ENCODE data around the gene FGF18. TPM values are rescaled to one million over a fixed set of nuclear protein-coding genes. Genes with fewer than 3 reads are reported as not detected.
"Not testable (repeated sequence)": the region's sequence is repeated elsewhere in the genome, so short reads cannot be mapped to it uniquely, and the experiment has no call there.

Gene FGF18
- total RNA-seq, 1 experiment from 2014 or later = not detected

DNA sequence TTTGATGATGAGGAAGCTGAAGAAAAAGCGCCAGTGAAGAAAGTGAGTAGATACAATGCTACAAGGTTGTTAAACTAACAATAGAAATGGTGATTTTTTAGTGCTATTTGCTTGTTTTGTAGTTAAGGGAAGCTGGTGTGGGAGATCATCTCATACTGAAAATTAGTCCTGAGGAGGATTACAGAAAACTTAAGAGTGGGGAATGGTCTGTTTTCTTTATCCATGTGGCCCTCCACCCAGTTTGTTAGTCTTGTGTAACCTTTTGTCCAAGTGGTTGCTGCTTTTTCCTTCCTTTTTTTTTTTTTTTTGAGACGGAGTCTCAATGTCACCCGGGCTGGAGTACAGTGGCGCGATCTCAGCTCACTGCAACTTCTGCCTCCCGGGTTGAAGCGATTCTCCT, 19.3 kb upstream of the FGF18 start:
- no peak for DNase-seq (ENCODE audit: low spot score)

DNA sequence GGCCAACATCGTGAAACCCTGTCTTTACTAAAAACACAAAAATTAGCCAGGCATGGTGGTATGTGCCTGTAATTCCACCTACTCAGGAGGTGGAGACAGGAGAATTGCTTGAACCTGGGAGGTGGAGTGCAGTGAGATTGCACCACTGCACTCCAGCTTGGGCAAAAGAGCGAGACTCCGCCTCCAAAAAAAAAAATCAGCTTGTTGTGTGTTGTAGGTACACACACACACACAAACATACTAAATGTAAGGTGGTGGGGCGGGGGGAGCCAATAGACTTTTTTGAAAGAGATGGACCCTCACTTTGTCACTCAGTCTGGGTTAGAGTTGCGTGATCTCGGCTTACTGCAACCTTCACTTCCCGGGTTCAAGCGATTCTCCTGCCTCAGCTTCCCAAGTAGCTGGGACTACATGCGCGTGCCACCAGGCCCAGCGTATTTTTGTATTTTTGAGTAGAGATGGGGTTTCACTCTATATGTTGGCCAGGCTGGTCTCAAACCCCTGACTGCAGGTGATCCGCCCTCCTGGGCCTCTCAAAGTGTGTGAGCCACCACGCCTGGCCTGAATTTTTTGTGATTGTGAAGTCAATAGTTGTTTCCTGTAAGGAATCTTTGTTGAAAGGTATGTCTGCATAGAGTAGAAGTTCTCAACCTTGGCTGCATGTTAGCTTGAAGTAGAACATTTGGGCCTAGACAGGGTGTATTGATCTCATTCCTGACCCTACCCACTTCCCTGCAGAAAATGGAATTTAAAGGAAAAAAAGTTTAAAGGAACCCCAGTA, 18.1 kb upstream of the FGF18 start:
- DNase-seq (ENCODE audit: low spot score) = no peak

DNA sequence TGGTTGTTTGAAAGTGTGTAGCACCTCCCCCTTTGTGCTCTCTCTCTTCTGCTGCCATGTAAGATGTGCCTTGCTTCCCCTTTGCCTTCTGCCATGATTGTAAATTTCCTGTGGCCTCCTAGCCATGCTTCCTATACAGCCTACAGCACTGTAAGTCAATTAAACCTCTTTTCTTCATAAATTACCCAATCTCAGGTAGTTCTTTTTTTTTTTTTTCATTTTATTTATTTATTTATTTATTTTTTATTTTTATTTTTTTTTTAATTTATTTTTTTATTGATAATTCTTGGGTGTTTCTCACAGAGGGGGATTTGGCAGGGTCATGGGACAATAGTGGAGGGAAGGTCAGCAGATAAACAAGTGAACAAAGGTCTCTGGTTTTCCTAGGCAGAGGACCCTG, 16.7 kb upstream of the FGF18 start:
- not testable (repeated sequence) for DNase-seq (ENCODE audit: low spot score)

DNA sequence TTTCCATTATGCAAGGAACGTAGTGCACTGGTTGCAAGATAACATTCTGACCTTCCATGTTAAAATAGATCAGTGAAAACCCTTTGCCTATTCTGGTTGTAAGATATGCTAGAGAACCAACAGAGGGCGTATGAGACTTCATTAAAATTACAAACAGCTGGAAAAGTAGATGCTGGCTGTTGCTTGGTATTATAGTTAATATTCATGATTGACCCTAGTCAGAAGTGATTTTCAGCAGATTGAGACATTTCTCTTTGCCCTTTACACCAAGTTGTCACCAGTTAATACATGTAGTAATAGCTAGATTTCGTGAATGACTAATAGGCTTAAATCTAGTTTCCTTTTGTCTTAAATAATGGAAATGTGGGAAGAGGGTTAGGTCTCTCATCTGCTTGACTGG, 13.8 kb upstream of the FGF18 start:
- DNase-seq (ENCODE audit: low spot score) = peak; percentile 30

DNA sequence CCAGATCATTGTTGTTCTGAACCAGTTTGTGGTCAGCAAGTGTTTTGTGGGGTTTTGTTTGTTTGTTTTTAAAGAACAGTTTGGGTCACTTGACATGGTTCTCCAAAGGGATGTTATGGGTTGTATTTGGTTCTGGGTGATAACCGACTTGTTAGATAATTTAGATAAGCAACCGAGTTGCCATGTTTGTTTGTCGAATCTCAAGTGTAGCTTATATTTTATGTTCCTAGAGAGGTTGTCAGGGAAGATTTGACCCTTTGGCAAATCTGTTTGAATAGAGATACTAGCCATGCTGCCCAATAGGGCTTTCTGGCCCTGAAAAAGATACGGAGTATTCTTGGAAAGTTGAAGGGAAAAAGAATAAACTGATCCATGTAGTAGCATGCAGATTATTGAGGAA, 12.2 kb upstream of the FGF18 start:
- DNase-seq (ENCODE audit: low spot score) = no peak

DNA sequence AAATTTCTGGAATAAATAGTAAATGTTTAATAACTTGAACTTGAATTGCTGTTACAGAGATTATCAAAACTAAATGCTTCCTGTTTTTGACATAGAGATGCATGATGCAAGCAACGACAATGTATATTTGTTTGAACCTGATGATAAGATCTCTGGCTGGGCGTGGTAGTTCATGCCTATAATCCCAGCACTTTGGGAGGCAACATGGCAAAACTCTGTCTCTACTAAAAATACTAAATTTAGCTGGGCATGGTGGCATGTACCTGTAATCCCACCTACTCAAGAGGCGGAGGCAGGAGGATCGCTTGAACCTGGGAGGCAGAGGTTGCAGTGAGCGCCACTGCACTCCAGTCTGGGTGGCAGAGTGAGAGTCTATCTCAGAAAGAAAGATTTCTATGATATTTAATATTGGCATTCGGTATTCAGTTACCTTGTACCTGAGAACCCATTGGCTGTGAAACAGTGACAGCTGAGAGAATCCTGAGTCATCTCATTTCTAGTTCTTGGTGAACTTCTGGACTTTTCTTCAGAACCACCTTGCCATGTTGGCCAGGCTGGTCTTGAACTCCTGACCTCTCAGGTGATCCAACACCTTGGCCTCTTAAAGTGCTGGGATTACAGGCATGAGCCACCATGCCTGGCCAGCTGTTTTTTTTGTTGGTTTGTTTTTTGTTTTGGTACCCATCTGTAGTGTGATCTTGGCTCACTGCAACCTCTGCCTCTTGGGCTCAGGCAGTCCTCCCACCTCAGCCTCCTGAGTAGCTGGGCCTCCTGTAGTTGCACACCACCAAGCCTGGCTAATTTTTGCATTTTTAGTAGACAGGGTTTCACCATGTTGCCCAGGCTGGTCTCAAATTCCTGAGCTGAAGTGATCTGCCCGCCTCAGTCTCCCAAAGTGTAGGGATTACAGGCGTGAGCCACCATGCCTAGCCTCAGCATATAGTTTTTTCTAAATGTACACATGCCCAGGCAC, 10.0 kb upstream of the FGF18 start:
- DNase-seq (ENCODE audit: low spot score) = no peak

DNA sequence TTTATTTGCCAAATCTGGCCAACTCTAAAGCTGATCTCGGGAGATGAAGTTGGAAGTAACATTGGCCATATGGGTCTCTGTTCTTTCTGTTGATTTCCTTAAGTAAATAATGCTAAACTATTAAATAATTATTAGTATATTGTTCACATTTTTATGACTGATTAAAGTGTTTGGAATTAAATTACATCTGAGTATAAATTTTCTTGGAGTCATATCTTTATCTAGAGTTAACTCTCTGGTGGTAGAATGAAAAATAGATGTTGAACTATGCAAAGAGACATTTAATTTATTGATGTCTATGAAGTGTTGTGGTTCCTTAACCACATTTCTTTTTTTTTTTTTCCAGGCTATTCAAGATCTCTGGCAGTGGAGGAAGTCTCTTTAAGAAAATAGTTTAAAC, 9.3 kb upstream of the FGF18 start:
- DNase-seq (ENCODE audit: low spot score) = no peak

DNA sequence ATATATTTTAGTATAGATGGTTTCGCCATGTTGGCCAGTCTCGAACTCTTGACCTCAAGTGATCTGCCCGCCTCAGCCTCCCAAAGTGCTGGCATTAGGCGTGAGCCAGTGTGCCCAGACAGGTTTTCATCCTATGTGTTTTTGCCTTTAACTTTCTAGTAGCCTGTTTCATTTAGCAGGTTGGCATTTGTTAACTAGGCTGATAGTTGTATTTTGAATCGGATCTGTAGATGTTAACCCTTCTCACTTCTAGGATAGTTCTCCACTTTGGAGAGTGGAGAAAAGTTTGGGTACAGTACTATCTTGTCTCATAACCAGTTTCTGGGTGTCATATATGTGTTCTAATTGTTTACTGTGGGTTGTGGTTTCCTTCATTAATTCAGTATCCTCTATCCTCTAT, 7.3 kb upstream of the FGF18 start:
- no peak for DNase-seq (ENCODE audit: low spot score)

DNA sequence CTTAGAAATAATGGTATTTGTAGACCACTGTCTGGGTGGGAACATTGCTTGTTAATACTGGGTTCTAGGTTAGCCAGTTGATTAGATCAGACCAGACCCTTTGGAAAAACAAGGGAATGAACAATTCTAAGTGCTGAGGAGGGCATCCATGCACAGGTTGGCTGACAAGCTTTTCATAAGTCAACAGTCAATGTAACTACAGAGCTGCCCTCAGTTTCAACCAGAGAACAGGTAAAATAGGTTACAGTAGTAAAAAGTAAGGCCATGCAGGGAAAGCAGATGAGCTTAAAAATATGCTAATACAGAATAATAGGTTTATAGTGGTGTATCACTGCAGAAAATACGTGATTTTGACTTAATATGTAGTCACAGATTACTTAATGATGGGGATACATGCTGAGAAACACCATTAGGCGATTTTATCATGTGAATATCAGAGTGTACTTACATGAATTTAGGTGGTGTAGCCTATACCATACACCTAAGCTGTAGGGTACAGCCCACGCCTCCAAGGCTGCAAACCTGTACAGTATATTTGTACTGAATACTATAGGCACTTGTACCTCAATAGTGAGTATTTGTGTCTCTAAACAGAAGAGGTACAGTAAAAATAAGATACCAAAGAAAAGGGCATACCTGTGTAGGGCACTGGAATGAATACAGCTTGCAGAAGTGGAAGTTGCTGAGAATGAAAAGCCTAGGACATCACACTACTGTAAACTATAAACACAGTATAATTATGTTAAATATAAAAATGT, 6.1 kb upstream of the FGF18 start:
- DNase-seq (ENCODE audit: low spot score) = no peak

DNA sequence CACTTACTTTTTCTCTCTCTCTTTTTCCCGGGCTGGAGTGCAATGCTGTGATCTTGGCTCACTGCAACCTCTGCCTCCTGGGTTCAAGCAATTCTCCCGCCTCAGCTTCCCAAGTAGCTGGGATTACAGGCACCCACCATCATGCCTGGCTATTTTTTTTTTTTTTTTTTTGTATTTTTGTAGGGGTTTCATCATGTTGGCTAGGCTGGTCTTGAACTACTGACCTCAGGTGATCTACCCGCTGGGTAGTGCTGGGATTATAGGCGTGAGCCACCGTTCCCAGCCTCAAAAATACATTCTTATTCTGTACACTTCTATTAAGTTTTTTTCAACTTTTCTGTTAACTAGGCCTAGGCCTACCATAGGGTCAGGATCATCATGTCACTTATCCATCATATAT, 5.5 kb upstream of the FGF18 start:
- DNase-seq (ENCODE audit: low spot score) = not testable (repeated sequence)

DNA sequence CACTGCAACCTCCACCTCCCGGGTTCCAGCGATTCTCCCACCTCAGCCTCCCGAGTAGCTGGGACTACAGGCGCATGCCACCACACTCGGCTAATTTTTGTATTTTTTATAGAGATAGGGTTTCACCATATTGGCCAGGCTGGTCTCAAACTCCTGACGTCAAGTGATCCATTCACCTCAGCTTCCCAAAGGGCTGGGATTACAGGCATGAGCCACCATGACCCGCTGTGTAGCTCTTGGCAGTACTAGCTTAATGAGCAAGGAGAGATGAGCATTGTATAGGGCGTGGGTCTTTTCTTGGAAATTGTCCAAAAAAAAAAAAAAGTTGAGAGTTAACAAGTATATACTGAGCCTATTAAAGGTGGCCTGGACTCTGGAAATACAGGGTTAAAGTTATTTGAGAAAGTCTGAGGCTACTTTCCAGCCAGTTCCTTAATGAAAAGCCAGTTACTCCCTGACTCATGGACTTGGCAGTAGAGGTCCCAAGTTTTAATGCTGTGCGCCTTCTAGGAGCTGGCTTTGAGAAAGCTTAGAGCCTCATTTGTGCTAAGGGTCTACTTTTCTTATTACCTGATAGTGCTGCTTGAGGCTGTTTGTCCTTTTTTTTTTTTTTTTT, 4.2 kb upstream of the FGF18 start:
- DNase-seq (ENCODE audit: low spot score) = no peak

DNA sequence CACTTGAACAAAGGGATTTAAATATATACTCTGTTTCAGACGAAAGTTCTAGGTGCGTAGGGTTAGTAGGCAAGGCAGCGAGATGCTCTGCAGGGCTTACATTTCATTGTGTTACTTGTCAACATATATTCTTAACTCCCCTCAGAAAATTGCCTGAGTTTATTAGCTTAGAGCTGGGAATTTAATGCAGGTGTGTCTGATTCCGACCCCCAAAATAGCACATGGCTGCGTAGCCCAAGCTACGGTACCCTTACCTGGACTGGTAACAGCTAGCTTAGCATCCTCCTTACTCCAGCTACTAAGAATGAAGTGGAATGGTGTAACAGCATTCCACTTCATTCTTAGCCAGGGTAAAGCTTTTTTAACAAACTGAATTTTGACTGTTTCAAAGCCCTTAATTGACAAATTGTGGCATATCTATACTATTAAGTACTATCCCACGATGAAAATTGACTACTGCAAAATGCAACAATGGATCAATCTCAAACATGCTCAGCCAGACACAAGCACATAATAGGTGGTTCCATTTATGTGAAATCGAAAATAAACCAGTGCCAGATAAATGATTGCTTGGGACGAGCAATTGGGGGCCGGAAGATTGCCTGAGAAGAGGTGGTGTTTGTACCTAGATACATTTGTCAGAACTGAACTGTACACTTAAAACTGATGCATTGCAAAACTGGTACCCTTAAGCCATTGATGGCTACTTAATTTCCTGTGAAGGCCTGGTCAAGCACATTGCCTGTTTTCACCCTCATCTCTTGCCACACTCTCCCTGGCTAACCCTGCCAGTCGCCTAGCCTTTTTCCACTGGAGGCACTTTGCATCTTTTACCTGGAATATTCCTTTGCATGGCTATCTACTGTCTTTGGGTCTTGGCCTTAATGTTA, 3.0 kb upstream of the FGF18 start:
- DNase-seq (ENCODE audit: low spot score) = no peak

DNA sequence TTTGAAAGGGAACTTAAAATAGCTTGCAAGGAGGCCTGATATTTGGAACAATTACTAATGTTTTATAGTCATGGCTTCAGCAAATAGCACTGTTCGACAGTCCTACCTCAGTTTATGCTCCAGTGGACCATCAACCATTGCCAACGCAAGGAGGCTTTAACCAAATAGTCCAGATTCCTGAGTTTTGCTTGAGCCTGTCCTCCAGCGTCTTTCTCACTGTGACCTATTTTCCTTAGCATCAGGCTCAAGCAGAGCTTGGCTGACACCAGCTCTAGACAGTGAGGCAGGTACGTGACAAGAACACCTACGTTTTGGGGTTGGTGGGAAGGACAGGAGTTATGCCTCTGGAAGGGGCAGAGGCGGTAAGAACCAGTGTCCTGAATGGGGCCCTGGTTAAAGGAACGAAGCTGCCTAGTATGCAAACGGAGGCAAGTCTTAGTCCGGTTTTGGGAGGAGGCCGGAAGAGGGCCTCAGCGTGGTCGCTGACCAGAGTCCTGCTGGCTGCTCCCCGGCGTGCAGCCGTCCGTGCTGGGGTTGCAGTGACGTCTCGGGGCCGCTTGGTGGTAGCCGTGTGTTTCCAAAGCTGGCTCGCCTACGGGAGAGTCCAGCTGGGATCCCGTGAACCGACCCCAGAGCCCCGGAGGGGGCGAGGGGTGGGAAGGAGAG, 998 bp upstream of the FGF18 start:
- DNase-seq (ENCODE audit: low spot score) = peak; percentile 75

DNA sequence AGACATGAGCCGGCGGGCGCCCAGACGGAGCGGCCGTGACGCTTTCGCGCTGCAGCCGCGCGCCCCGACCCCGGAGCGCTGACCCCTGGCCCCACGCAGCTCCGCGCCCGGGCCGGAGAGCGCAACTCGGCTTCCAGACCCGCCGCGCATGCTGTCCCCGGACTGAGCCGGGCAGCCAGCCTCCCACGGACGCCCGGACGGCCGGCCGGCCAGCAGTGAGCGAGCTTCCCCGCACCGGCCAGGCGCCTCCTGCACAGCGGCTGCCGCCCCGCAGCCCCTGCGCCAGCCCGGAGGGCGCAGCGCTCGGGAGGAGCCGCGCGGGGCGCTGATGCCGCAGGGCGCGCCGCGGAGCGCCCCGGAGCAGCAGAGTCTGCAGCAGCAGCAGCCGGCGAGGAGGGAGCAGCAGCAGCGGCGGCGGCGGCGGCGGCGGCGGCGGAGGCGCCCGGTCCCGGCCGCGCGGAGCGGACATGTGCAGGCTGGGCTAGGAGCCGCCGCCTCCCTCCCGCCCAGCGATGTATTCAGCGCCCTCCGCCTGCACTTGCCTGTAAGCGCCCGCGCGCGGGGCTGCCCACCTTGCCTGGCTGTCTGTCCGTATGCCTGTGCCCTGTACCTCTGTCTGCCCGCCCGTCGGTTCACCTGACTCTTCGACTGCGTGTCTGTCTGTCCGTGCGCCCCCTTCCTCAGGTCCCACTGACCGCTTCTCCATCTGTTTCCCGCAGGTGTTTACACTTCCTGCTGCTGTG, 412 bp downstream of the FGF18 start:
- no peak for DNase-seq (ENCODE audit: low spot score)

DNA sequence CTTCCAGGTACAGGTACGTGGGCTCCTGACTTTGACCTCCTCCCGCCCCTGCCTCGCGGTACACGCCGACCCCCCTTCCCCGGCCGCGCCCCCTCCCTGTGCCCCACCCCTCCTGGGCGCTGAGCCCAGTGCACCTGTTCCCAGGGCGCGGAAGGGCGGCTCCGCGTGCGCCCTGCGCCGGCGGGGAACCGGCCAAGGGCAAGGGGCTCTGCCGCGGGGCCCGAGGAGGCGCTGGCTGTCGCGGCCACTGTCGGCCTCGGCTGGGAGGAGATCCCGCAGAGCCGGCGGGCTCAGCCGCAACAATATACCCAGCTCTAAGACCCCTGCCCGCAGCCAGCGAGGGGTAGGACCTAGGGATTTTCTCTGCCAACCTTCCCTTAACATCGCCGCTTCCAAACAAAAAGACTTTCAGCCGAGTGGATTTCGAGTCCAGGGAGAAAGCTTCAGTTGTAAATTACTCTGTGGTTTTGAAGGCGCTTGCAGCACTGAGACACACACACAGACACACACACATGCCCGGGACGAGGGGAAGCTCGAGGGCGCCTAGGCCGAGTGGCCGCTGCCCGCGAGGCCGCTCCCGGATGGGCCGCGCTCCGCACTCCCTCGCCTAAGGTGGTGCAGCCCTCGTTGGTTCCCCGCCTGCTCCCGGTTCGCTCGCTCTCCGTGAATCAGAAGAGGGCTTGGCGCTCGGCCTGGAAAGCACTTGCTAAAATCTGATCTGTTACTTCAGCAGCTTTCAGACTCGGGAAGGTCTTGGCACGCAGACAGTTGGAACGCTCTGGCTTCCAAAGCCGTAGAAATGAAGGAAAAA, 1.2 kb downstream of the FGF18 start:
- no peak for DNase-seq (ENCODE audit: low spot score)

DNA sequence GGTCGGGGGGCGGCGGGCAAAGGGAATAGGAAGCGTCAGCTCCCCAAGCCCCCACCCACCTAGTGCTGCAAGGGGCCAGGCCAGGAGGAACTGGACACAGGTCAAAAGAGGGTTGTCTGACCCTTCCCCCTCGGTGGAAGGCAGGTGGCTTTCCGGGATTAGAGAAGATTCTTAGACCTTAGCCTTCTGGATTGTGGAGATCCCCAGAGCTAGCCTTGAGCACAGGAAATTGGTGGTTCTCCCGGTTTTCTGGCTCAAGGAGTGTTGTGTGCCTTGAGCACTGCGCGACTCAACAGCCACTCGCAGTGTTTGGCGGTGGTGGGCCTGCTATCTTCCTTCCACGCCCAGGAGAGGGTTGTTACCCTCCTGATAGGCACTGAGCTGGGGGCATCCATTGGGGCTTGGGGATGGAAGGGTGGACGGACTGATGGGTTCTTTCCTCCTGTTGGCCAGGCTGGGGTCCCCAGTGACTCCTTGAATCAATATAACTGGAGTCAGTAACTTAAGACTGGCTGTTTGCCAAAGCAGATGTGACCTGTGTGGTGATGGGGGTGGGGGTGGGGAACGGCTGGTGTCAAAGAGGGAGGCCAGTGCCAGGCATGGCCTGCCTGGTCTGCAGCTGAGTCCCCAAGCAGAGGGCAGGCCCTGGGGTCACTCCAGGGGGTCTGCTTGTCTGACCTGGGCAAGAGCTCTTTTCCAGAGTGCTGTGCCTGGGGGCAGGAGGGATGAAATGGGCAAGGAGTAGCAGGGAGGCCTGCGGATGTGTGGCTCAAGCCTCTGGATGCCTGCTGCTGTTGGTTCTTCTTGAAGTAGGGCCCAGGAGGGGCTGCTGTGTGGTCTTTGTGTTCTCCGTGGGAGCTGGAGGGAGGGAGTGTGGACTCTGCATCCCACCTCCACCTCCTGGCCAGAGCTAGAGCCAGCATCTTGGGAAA, 2.1 kb downstream of the FGF18 start:
- DNase-seq (ENCODE audit: low spot score) = no peak

DNA sequence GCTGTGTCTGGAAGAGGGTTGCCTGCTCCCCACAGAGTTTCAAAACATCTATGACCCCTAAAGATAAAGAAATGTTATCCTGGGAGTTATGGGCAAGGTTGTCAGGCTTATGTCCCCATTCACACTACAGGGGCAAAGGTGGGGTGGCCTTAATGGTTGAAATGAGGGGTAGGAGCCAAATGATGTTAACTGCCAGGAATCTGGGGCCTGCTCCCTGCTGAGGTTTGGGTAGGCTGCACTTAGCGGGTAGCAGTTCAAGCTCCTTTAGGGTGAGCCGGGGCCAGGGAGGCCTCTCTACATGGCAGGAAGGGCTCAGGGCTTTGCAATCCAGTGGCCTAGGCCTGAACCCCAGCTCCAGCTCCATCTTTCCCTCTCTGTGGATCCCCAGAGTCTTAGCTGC, 3.0 kb downstream of the FGF18 start:
- DNase-seq (ENCODE audit: low spot score) = no peak
